ENCODE results near the gene CCDC116.
"Not testable (repeated sequence)": the region's sequence is repeated elsewhere in the genome, so short reads cannot be mapped to it uniquely, and the experiment has no call there.

The CCDC116 gene

GRCh38 chr22:21650823-21651520 is 18.4 kb downstream of the CCDC116 start:
- no peak for DNase-seq

- DNase-seq = no peak
Measured at GRCh38 chr22:21651521-21652009, 19.0 kb downstream of the CCDC116 start.

- peak in 49 of 51 donors; percentile 27 to 85 (median 66) for DNase-seq
Measured at GRCh38 chr22:21652010-21652546, 19.5 kb downstream of the CCDC116 start.

GRCh38 chr22:21652547-21653545 is 20.3 kb downstream of the CCDC116 start:
- DNase-seq = no peak

GRCh38 chr22:21657020-21657359 is 24.4 kb downstream of the CCDC116 start:
- DNase-seq = no peak

GRCh38 chr22:21657360-21658032 is 24.9 kb downstream of the CCDC116 start:
- DNase-seq = peak in 20 of 51 donors; percentile 2 to 43 (median 16)

GRCh38 chr22:21659864-21660525 is 27.4 kb downstream of the CCDC116 start:
- no peak for DNase-seq

GRCh38 chr22:21660904-21661303 is 28.3 kb downstream of the CCDC116 start:
- DNase-seq = no peak

- DNase-seq = no peak
Measured at GRCh38 chr22:21661991-21662390, 29.4 kb downstream of the CCDC116 start.

GRCh38 chr22:21663738-21664137 is 31.2 kb downstream of the CCDC116 start:
- no peak for DNase-seq

GRCh38 chr22:21665047-21665851 is 32.7 kb downstream of the CCDC116 start:
- no peak for DNase-seq

GRCh38 chr22:21666786-21667185 is 34.2 kb downstream of the CCDC116 start:
- DNase-seq = no peak

GRCh38 chr22:21669026-21669425 is 36.5 kb downstream of the CCDC116 start:
- DNase-seq = no peak

- DNase-seq = no peak
Measured at GRCh38 chr22:21672107-21672629, 39.6 kb downstream of the CCDC116 start.

- no peak for DNase-seq
Measured at GRCh38 chr22:21673534-21674321, 41.2 kb downstream of the CCDC116 start.

GRCh38 chr22:21674638-21675245 is 42.2 kb downstream of the CCDC116 start:
- DNase-seq = no peak

GRCh38 chr22:21677606-21678443 is 45.3 kb downstream of the CCDC116 start:
- DNase-seq = no peak

- DNase-seq = not testable (repeated sequence)
Measured at GRCh38 chr22:21678842-21679241, 46.3 kb downstream of the CCDC116 start.

All from hypothalamus (tissue), 51 donors.